IPS-20b (cell line): ENCODE data around the gene SUMO3.

Source experiments
- H3K27ac ChIP-seq: one replicate; pipeline ENCODE4 v1.5.1; 2013; ENCODE audit warnings: low read length
- H3K27me3 ChIP-seq: 2 replicates; pipeline ENCODE4 v1.6.1; 2013; ENCODE audit warnings: mild to moderate bottlenecking, low read length, inconsistent platforms; ENCODE audit not compliant: insufficient read depth
- H3K36me3 ChIP-seq: 2 replicates; pipeline ENCODE4 v1.6.1; 2013; ENCODE audit warnings: low read depth, mild to moderate bottlenecking, inconsistent platforms, low read length, moderate library complexity; ENCODE audit not compliant: insufficient read depth
- H3K4me1 ChIP-seq: 2 replicates; pipeline ENCODE4 v1.6.1; 2013; ENCODE audit warnings: mild to moderate bottlenecking, control low read depth, inconsistent platforms, low read length, moderate library complexity; ENCODE audit not compliant: insufficient read depth
- H3K4me3 ChIP-seq: 2 replicates; pipeline ENCODE4 v1.5.1; 2013; ENCODE audit warnings: mild to moderate bottlenecking, low read length, inconsistent platforms
- H3K9ac ChIP-seq: 2 replicates; pipeline ENCODE4 v1.6.1; 2013; ENCODE audit warnings: low read depth, mild to moderate bottlenecking, inconsistent platforms, low read length, moderate library complexity
- H3K9me3 ChIP-seq: 2 replicates; pipeline ENCODE4 v1.6.1; 2013; ENCODE audit warnings: mild to moderate bottlenecking, low read depth, low read length, inconsistent platforms; ENCODE audit not compliant: insufficient read depth

SUMO3 gene

GRCh38 chr21:44760376-44760775 lies 57.5 kb downstream of the SUMO3 start:
- no peak overlapping the region for H3K27ac ChIP-seq
- H3K27me3 ChIP-seq, result no peaks in the 10 kb centered on the region
- no peak overlapping the region for H3K4me3 ChIP-seq
- H3K4me1 ChIP-seq, result peaks cover 6% of the 10 kb centered on the region; the same call in 1 of the 2 replicates
- H3K36me3 ChIP-seq, result no peaks in the 10 kb centered on the region
- no peak overlapping the region for H3K9ac ChIP-seq
- no peaks in the 10 kb centered on the region for H3K9me3 ChIP-seq

GRCh38 chr21:44759628-44760285 lies 58.1 kb downstream of the SUMO3 start:
- no peaks in the 10 kb centered on the region for H3K27me3 ChIP-seq
- H3K9me3 ChIP-seq, result no peaks in the 10 kb centered on the region
- no peaks in the 10 kb centered on the region for H3K36me3 ChIP-seq
- H3K9ac ChIP-seq, result no peak overlapping the region
- H3K27ac ChIP-seq, result no peak overlapping the region
- H3K4me3 ChIP-seq, result no peak overlapping the region
- H3K4me1 ChIP-seq, result peaks cover 6% of the 10 kb centered on the region; the same call in 1 of the 2 replicates

- Histone ChIP-seq H3K9ac (no peak overlapping the region), H3K27ac (no peak overlapping the region), H3K4me1 (peaks cover 6% of the 10 kb centered on the region; the same call in 1 of the 2 replicates), H3K4me3 (no peak overlapping the region), H3K9me3 (no peaks in the 10 kb centered on the region), H3K36me3 (no peaks in the 10 kb centered on the region), H3K27me3 (no peaks in the 10 kb centered on the region)
Measured at GRCh38 chr21:44758781-44759627, 58.9 kb downstream of the SUMO3 start.

- H3K4me1 ChIP-seq, result peaks cover 6% of the 10 kb centered on the region; the same call in 1 of the 2 replicates
- no peaks in the 10 kb centered on the region for H3K36me3 ChIP-seq
- H3K9me3 ChIP-seq, result no peaks in the 10 kb centered on the region
- no peak overlapping the region for H3K9ac ChIP-seq
- H3K27ac ChIP-seq, result no peak overlapping the region
- no peaks in the 10 kb centered on the region for H3K27me3 ChIP-seq
- no peak overlapping the region for H3K4me3 ChIP-seq
Measured at GRCh38 chr21:44758141-44758561, 59.7 kb downstream of the SUMO3 start.

GRCh38 chr21:44757731-44758130 lies 60.1 kb downstream of the SUMO3 start:
- no peak overlapping the region for H3K9ac ChIP-seq
- peaks cover 8% of the 10 kb centered on the region; the same call in 1 of the 2 replicates for H3K4me1 ChIP-seq
- H3K4me3 ChIP-seq, result no peak overlapping the region
- H3K27ac ChIP-seq, result no peak overlapping the region
- H3K36me3 ChIP-seq, result no peaks in the 10 kb centered on the region
- no peaks in the 10 kb centered on the region for H3K27me3 ChIP-seq
- H3K9me3 ChIP-seq, result no peaks in the 10 kb centered on the region

- Histone ChIP-seq H3K4me1 (peaks cover 9% of the 10 kb centered on the region; the same call in 1 of the 2 replicates), H3K9me3 (no peaks in the 10 kb centered on the region), H3K36me3 (no peaks in the 10 kb centered on the region), H3K4me3 (no peak overlapping the region), H3K27me3 (no peaks in the 10 kb centered on the region), H3K9ac (no peak overlapping the region), H3K27ac (no peak overlapping the region)
Measured at GRCh38 chr21:44756423-44757185, 61.3 kb downstream of the SUMO3 start.
